Vagina (tissue), 2 donors: ENCODE results near the gene PHF14. TPM values are rescaled to one million over a fixed set of nuclear protein-coding genes. Genes with fewer than 3 reads are reported as not detected.

ENCODE experiments used
- DNase-seq, 2 donors: peaks; one replicate each; pipeline ENCODE4 v3.0.0-alpha.2; 2017; ENCODE audit errors: extremely low spot score in 2 of 2
- H3K27ac ChIP-seq: fragments of 200-600 bp; sonication (generic); one replicate; pipeline ENCODE4 v1.5.1; 2019
- H3K27me3 ChIP-seq: fragments of 200-600 bp; sonication (generic); one replicate; pipeline ENCODE4 v1.5.1; 2019
- H3K36me3 ChIP-seq, 2 donors: fragments of 200-600 bp; sonication (generic); one replicate each; pipeline ENCODE4 v1.5.1; 2017 to 2019
- H3K4me1 ChIP-seq: fragments of 200-600 bp; sonication (generic); one replicate; pipeline ENCODE4 v1.5.1; 2019
- H3K4me3 ChIP-seq, 2 donors: fragments of 200-600 bp; sonication (generic); 1 replicate in 1 of 2; 2 replicates in 1 of 2; pipeline ENCODE4 v1.5.1; 2016 to 2019
- H3K9me3 ChIP-seq: fragments of 200-600 bp; sonication (generic); one replicate; pipeline ENCODE4 v1.5.1; 2019
- POLR2A ChIP-seq, 2 donors: fragments of 450-650 bp; IDR thresholded peaks; one replicate each; pipeline ENCODE4 v1.6.1; 2017; ENCODE audit warnings: antibody characterized with exemption in 2 of 2, mild to moderate bottlenecking in 2 of 2, moderate library complexity in 2 of 2
- POLR2AphosphoS5 ChIP-seq, 2 donors: sonication (generic); formaldehyde crosslinking; IDR thresholded peaks; one replicate each; pipeline ENCODE4 v1.9.0; 2017; ENCODE audit warnings: antibody characterized with exemption in 2 of 2, mild to moderate bottlenecking in 2 of 2, low read depth in 1 of 2; ENCODE audit not compliant: insufficient read depth in 1 of 2
- intact Hi-C: fragments of 100-400 bp; cut with DNase I; formaldehyde crosslinking; loops from one replicate; pipeline ENCODE4 v1.15.1; 2023
- total RNA-seq: library from RNA; depleted of rRNA; stranded (reverse); fragments of >200 nt; gene quantifications from one replicate; pipeline ENCODE4 v1.2.3, GENCODE V29; 2016
- TF ChIP-seq, protein P1 (sequence below), 3 experiments: fragments of 450-650 bp in 2 of 3; fragments of 200-600 bp in 1 of 3; sonication (generic) in 1 of 3; IDR thresholded peaks; one replicate each; pipeline ENCODE4 v1.5.1; 2017 to 2019; ENCODE audit warnings: antibody characterized with exemption in 3 of 3, mild to moderate bottlenecking in 2 of 3, moderate library complexity in 2 of 3

The PHF14 gene
- total RNA-seq, 1 donor from 2014 or later: 43.5 TPM

DNA sequence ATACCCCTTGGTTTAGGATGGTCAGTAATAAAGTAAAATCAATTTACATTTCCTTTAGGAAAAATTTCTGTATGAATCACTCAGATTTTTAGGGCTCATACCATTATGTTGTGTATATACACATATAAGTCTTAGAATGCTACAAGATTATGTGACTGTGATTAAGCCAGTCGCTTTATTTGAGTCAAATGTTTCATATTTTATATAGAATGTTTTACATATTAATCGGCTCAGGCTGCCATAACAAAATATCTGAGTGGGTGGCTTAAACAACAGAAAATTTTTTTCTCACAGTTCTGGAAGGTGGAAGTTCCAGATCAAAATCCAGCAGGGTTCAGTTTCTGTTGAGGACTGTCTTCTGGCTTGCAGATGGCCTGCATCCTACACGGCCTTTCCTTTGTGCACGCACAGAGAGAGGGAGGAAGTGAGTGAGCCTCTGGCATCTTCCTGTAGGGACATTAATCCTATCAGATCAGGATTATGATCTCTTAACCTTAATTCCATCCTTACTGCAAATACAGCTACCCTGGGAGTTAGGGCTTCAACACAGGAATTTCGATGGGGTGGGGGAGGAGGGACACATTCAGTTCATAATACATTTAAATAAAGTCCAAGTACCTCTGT is 198.0 kb downstream of the PHF14 start:
- DNase-seq: no peak
- no peaks in the 10 kb centered on the region for H3K4me1 ChIP-seq
- no peaks in the 10 kb centered on the region for H3K36me3 ChIP-seq
- no peaks in the 10 kb centered on the region for H3K27me3 ChIP-seq
- H3K27ac ChIP-seq: no peak overlapping the region
- no peak overlapping the region for H3K4me3 ChIP-seq
- H3K9me3 ChIP-seq: no peaks in the 10 kb centered on the region
- intact Hi-C loops: no loop called here
- no peak for TF ChIP-seq POLR2A (IDR thresholded peaks at IDR 0.05)
- TF ChIP-seq, protein P1, sequence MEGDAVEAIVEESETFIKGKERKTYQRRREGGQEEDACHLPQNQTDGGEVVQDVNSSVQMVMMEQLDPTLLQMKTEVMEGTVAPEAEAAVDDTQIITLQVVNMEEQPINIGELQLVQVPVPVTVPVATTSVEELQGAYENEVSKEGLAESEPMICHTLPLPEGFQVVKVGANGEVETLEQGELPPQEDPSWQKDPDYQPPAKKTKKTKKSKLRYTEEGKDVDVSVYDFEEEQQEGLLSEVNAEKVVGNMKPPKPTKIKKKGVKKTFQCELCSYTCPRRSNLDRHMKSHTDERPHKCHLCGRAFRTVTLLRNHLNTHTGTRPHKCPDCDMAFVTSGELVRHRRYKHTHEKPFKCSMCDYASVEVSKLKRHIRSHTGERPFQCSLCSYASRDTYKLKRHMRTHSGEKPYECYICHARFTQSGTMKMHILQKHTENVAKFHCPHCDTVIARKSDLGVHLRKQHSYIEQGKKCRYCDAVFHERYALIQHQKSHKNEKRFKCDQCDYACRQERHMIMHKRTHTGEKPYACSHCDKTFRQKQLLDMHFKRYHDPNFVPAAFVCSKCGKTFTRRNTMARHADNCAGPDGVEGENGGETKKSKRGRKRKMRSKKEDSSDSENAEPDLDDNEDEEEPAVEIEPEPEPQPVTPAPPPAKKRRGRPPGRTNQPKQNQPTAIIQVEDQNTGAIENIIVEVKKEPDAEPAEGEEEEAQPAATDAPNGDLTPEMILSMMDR (IDR thresholded peaks at IDR 0.05): no peak
- no peak for TF ChIP-seq POLR2AphosphoS5 (IDR thresholded peaks at IDR 0.05; ENCODE audit: insufficient read depth in 1 of 2, low read depth in 1 of 2)

DNA sequence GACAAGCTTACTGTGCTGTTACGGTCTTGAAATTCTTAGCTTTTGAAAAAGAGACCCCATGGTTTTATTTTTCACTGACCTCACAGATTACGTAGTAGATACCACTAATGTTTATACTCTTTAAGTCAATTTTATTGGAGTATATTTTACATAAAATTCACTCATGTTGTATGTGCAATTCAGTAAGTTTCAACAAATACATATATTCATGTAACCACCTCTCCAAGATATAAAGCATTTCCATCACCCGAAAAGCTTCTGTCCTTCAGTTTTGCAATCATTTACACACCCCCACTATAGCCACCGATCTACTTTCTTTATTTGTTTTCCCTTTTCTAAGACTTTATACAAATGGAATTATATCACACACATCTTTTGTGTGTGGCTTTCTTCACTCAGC is 199.2 kb downstream of the PHF14 start:
- H3K27me3 ChIP-seq: no peaks in the 10 kb centered on the region
- intact Hi-C loops: no loop called here
- no peak for DNase-seq
- no peaks in the 10 kb centered on the region for H3K4me1 ChIP-seq
- no peak overlapping the region for H3K27ac ChIP-seq
- no peak overlapping the region for H3K4me3 ChIP-seq
- H3K36me3 ChIP-seq: no peaks in the 10 kb centered on the region
- TF ChIP-seq, protein P1 (IDR thresholded peaks at IDR 0.05): no peak
- no peak for TF ChIP-seq POLR2A (IDR thresholded peaks at IDR 0.05)
- no peak for TF ChIP-seq POLR2AphosphoS5 (IDR thresholded peaks at IDR 0.05; ENCODE audit: insufficient read depth in 1 of 2, low read depth in 1 of 2)
- no peaks in the 10 kb centered on the region for H3K9me3 ChIP-seq

GRCh38 chr7:11175371-11175770 is 201.7 kb downstream of the PHF14 start:
- intact Hi-C loops: no loop called here
- TF ChIP-seq POLR2AphosphoS5 (IDR thresholded peaks at IDR 0.05; ENCODE audit: insufficient read depth in 1 of 2, low read depth in 1 of 2) (no peak), POLR2A (IDR thresholded peaks at IDR 0.05) (no peak)
- TF ChIP-seq, protein P1 (IDR thresholded peaks at IDR 0.05): no peak
- no peak overlapping the region for H3K27ac ChIP-seq
- H3K27me3 ChIP-seq: no peaks in the 10 kb centered on the region
- no peaks in the 10 kb centered on the region for H3K9me3 ChIP-seq
- H3K4me1 ChIP-seq: no peaks in the 10 kb centered on the region
- no peaks in the 10 kb centered on the region for H3K36me3 ChIP-seq
- no peak overlapping the region for H3K4me3 ChIP-seq
- no peak for DNase-seq

DNA sequence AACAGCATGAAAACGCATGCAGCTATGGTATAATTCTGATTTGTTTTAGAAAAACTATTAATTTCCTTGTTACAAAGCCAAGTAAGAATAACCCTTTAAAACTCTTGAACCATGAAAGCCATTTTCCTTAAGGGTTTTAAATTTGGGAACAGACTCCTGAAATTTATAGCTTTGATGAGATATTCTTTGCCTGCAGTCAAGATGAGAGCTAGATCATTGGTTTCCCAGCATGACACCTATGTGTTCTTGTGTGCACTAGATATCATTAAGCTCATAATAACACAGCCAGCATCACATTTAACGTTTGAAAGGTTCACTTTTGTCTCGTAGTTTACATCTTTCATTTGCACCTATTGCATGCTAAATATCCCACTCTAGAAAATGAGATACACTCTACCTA is 202.2 kb downstream of the PHF14 start:
- Histone ChIP-seq H3K36me3 (no peaks in the 10 kb centered on the region), H3K4me1 (no peaks in the 10 kb centered on the region), H3K27ac (no peak overlapping the region), H3K27me3 (no peaks in the 10 kb centered on the region), H3K9me3 (no peaks in the 10 kb centered on the region), H3K4me3 (no peak overlapping the region)
- no peak for DNase-seq
- TF ChIP-seq POLR2A (IDR thresholded peaks at IDR 0.05): no peak
- TF ChIP-seq, protein P1 (IDR thresholded peaks at IDR 0.05): no peak
- intact Hi-C loops: no loop called here

DNA sequence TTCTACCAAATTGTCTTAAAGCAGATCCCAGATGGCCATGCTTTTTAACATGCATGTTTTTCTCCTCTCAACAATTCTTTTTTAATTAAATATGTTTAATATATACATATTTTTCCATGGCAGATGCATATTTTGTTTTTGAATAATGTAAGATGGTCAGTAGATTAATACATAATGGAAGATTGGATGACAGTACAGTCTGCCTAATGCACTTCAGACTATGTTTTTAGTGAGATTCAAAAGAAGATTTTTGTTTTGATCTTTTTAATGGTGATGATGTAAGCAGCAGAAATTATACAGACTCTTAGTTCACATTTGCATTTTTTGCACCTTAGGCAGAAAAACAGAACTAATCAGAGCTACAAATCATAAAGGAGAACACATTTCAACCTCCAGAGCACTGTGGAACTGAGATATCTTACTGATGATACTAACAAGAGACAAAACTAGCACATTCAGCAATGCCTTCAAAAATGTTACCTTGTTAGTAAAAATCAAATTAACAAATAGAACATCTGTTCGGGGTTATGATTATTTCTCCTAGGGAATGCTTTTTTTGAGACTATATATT is 203.4 kb downstream of the PHF14 start:
- intact Hi-C loops: no loop called here
- no peaks in the 10 kb centered on the region for H3K36me3 ChIP-seq

More for the DNA sequence above, 203.4 kb downstream of the PHF14 start:
- Histone ChIP-seq H3K9me3 (no peaks in the 10 kb centered on the region), H3K4me3 (no peak overlapping the region), H3K27me3 (no peaks in the 10 kb centered on the region), H3K27ac (no peak overlapping the region), H3K4me1 (no peaks in the 10 kb centered on the region)
- DNase-seq: no peak
- TF ChIP-seq, protein P1 (IDR thresholded peaks at IDR 0.05): no peak
- TF ChIP-seq POLR2A (IDR thresholded peaks at IDR 0.05) (no peak), POLR2AphosphoS5 (IDR thresholded peaks at IDR 0.05; ENCODE audit: insufficient read depth in 1 of 2, low read depth in 1 of 2) (no peak)
